Effector memory CD4-positive, alpha-beta T cell (primary cell): ENCODE results near the gene UBXN11.

Experiments used
- DNase-seq, 3 donors: peaks; one replicate each; pipeline ENCODE4 v3.0.0-alpha.2; 2020
- H3K27ac ChIP-seq: 2 replicates; pipeline ENCODE4 v1.7.0; 2013; ENCODE audit warnings: mild to moderate bottlenecking, low read length, moderate library complexity; ENCODE audit not compliant: insufficient read depth, poor library complexity, severe bottlenecking
- H3K27me3 ChIP-seq: replicated peaks from 2 replicates; pipeline ENCODE4 v1.7.0; 2013; ENCODE audit warnings: mild to moderate bottlenecking, low read length; ENCODE audit not compliant: insufficient read depth, control insufficient read depth, poor library complexity, severe bottlenecking
- H3K36me3 ChIP-seq: 2 replicates; pipeline ENCODE4 v1.7.0; 2013; ENCODE audit warnings: mild to moderate bottlenecking, low read length, moderate library complexity; ENCODE audit not compliant: control insufficient read depth, insufficient read depth
- H3K4me1 ChIP-seq: 2 replicates; pipeline ENCODE4 v1.7.0; 2013; ENCODE audit warnings: low read length, mild to moderate bottlenecking; ENCODE audit not compliant: control insufficient read depth, insufficient read depth, poor library complexity, severe bottlenecking
- H3K4me3 ChIP-seq: 2 replicates; pipeline ENCODE4 v1.7.0; 2013; ENCODE audit warnings: low read length, low read depth, mild to moderate bottlenecking; ENCODE audit not compliant: insufficient read depth, poor library complexity, severe bottlenecking
- H3K9me3 ChIP-seq: 2 replicates; pipeline ENCODE4 v1.7.0; 2013; ENCODE audit warnings: mild to moderate bottlenecking, low read length, moderate library complexity; ENCODE audit not compliant: control insufficient read depth

Gene UBXN11

GRCh38 chr1:26237230-26237966 lies 69.0 kb downstream of the UBXN11 start:
- no peak for DNase-seq
- Histone ChIP-seq H3K27ac (no peak overlapping the region), H3K27me3 (no peaks in the 10 kb centered on the region), H3K4me1 (peaks cover 9% of the 10 kb centered on the region), H3K4me3 (no peak overlapping the region), H3K9me3 (no peaks in the 10 kb centered on the region), H3K36me3 (peaks cover 5% of the 10 kb centered on the region)

- H3K27ac ChIP-seq = peak overlapping the region; percentile 84
- no peaks in the 10 kb centered on the region for H3K9me3 ChIP-seq
- no peak for DNase-seq
- no peaks in the 10 kb centered on the region for H3K27me3 ChIP-seq
- H3K4me3 ChIP-seq = peak overlapping the region; percentile 88
- H3K36me3 ChIP-seq = no peaks in the 10 kb centered on the region
- H3K4me1 ChIP-seq = peaks cover 9% of the 10 kb centered on the region
Observed at GRCh38 chr1:26234644-26235370, 71.6 kb downstream of the UBXN11 start.

GRCh38 chr1:26233903-26234643 lies 72.4 kb downstream of the UBXN11 start, which contains the start of gene CEP85:
TSS of gene CEP85 (plus strand) at chr1:26234200. CDS start at chr1:26239784, 5,584 bp downstream.
- peak; percentile 96 to 99 (median 97) for DNase-seq
- H3K36me3 ChIP-seq = no peaks in the 10 kb centered on the region
- peaks cover 9% of the 10 kb centered on the region for H3K4me1 ChIP-seq
- no peaks in the 10 kb centered on the region for H3K9me3 ChIP-seq
- no peaks in the 10 kb centered on the region for H3K27me3 ChIP-seq
- peak within 1 kb of the TSS; percentile 88 for H3K4me3 ChIP-seq
- H3K27ac ChIP-seq = peak within 1 kb of the TSS; percentile 84
